ENCODE data around the gene AAMP. TPM values are rescaled to one million over a fixed set of nuclear protein-coding genes. Genes with fewer than 3 reads are reported as not detected.

The AAMP gene
- total RNA-seq, 1 experiment from 2014 or later: 125 TPM

DNA sequence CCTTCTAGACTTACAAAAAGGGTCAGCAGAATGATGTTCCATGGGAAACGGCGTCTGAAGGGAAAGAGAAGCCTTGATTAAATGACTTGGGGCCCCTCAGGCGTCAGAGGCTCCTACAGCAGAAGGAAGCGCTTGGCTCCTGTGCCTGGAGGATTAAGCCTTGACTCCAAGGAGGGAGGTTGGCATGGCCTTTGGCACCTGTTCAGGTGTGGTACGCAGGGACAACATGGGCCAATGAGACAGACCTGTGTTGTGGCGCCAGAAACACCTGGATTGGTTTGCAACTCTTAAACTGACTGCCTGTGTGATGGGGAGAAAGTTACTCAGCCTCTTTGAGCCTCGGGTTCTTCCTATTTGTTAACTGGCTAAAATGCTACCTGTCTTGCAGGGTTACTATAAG is 8.0 kb upstream of the AAMP start:
- H3K27ac Mint-ChIP-seq: no peak overlapping the region
- DNase-seq (ENCODE audit: low spot score) (no peak), ATAC-seq (no peak)
- no peaks in the 10 kb centered on the region; the same call in 1 of the 2 replicates for H3K4me1 Mint-ChIP-seq
- no peaks in the 10 kb centered on the region for H3K9me3 Mint-ChIP-seq
- TF ChIP-seq GTF2I (CRISPR knock-in tag; conservative IDR thresholded peaks at IDR 0.05) (no peak), TP53 (CRISPR knock-in tag; IDR thresholded peaks at IDR 0.05) (no peak), CDX4 (CRISPR knock-in tag; IDR thresholded peaks at IDR 0.05; ENCODE audit: borderline replicate concordance) (no peak), ZNF396 (CRISPR knock-in tag; IDR thresholded peaks at IDR 0.05; ENCODE audit: borderline replicate concordance) (no peak), AR (CRISPR knock-in tag; IDR thresholded peaks at IDR 0.05) (no peak), FOXP4 (CRISPR knock-in tag; IDR thresholded peaks at IDR 0.05) (no peak), AFF4 (CRISPR knock-in tag; IDR thresholded peaks at IDR 0.05; ENCODE audit: borderline replicate concordance) (no peak), TEAD4 (CRISPR knock-in tag; IDR thresholded peaks at IDR 0.05) (no peak), CREB1 (CRISPR knock-in tag; IDR thresholded peaks at IDR 0.05) (no peak), RORB (CRISPR knock-in tag; IDR thresholded peaks at IDR 0.05) (no peak), NFE2L1 (CRISPR knock-in tag; IDR thresholded peaks at IDR 0.05) (no peak), ARID4B (CRISPR knock-in tag; IDR thresholded peaks at IDR 0.05; ENCODE audit: borderline replicate concordance) (no peak), MXD4 (CRISPR knock-in tag; IDR thresholded peaks at IDR 0.05; ENCODE audit: borderline replicate concordance) (no peak)
- TF ChIP-seq, protein P1, sequence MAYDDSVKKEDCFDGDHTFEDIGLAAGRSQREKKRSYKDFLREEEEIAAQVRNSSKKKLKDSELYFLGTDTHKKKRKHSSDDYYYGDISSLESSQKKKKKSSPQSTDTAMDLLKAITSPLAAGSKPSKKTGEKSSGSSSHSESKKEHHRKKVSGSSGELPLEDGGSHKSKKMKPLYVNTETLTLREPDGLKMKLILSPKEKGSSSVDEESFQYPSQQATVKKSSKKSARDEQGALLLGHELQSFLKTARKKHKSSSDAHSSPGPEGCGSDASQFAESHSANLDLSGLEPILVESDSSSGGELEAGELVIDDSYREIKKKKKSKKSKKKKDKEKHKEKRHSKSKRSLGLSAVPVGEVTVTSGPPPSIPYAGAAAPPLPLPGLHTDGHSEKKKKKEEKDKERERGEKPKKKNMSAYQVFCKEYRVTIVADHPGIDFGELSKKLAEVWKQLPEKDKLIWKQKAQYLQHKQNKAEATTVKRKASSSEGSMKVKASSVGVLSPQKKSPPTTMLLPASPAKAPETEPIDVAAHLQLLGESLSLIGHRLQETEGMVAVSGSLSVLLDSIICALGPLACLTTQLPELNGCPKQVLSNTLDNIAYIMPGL (CRISPR knock-in tag; IDR thresholded peaks at IDR 0.05): no peak
- TF ChIP-seq, protein P2, sequence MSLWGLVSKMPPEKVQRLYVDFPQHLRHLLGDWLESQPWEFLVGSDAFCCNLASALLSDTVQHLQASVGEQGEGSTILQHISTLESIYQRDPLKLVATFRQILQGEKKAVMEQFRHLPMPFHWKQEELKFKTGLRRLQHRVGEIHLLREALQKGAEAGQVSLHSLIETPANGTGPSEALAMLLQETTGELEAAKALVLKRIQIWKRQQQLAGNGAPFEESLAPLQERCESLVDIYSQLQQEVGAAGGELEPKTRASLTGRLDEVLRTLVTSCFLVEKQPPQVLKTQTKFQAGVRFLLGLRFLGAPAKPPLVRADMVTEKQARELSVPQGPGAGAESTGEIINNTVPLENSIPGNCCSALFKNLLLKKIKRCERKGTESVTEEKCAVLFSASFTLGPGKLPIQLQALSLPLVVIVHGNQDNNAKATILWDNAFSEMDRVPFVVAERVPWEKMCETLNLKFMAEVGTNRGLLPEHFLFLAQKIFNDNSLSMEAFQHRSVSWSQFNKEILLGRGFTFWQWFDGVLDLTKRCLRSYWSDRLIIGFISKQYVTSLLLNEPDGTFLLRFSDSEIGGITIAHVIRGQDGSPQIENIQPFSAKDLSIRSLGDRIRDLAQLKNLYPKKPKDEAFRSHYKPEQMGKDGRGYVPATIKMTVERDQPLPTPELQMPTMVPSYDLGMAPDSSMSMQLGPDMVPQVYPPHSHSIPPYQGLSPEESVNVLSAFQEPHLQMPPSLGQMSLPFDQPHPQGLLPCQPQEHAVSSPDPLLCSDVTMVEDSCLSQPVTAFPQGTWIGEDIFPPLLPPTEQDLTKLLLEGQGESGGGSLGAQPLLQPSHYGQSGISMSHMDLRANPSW (CRISPR knock-in tag; conservative IDR thresholded peaks at IDR 0.05; ENCODE audit: low read depth): no peak
- TF ChIP-seq, protein P3, sequence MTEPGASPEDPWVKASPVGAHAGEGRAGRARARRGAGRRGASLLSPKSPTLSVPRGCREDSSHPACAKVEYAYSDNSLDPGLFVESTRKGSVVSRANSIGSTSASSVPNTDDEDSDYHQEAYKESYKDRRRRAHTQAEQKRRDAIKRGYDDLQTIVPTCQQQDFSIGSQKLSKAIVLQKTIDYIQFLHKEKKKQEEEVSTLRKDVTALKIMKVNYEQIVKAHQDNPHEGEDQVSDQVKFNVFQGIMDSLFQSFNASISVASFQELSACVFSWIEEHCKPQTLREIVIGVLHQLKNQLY (CRISPR knock-in tag; IDR thresholded peaks at IDR 0.05): no peak
- TF ChIP-seq, protein P4, sequence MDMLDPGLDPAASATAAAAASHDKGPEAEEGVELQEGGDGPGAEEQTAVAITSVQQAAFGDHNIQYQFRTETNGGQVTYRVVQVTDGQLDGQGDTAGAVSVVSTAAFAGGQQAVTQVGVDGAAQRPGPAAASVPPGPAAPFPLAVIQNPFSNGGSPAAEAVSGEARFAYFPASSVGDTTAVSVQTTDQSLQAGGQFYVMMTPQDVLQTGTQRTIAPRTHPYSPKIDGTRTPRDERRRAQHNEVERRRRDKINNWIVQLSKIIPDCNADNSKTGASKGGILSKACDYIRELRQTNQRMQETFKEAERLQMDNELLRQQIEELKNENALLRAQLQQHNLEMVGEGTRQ (CRISPR knock-in tag; IDR thresholded peaks at IDR 0.05): no peak
- ChIA-PET CTCF (no interaction called here), POLR2A (no interaction called here)
- H3K27me3 Mint-ChIP-seq (ENCODE audit: low read depth): no peaks in the 10 kb centered on the region
- H3K4me3 Mint-ChIP-seq: no peak overlapping the region
- H3K36me3 Mint-ChIP-seq: peaks cover 23% of the 10 kb centered on the region
